Measurements from ENCODE around the gene CST1. TPM values are rescaled to one million over a fixed set of nuclear protein-coding genes. Genes with fewer than 3 reads are reported as not detected.
A peak's percentile ranks its signal among the peaks of the same experiment; 100 is the strongest.
"Not testable (repeated sequence)": the region's sequence is repeated elsewhere in the genome, so short reads cannot be mapped to it uniquely, and the experiment has no call there.

The CST1 gene, protein sequence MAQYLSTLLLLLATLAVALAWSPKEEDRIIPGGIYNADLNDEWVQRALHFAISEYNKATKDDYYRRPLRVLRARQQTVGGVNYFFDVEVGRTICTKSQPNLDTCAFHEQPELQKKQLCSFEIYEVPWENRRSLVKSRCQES
- 5.7 and 13.6 TPM in 2 replicates for total RNA-seq
- 10.8 and 12.8 TPM in 2 replicates for polyA plus RNA-seq

DNA sequence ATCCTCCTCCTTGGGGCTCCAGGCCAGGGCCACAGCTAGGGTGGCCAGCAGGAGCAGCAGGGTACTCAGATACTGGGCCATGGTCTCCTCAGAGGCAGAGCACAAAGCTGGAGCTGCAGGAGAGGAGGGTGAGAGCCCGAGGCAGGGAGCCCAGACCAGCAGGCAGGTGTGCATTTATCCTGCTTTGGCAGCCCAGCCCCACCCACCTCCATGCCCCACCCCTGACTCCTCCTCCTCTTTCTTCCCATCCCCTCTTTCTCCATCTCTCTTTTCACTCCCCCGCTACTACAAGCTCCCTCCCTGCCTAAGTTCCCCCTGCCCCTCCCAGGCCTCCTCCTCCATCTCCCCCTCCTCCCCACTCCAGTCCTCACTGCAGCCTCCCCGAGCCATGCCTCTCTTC, at the start of gene CST1:
TSS of gene CST1 (minus strand) at position 150 of the 400 bp plus-strand sequence. CDS start at position 81, 69 bp downstream.
- not testable (repeated sequence) for H3K9me3 ChIP-seq (ENCODE audit: low read depth); H3K4me3 ChIP-seq; H3K27ac ChIP-seq; H3K4me1 ChIP-seq (ENCODE audit: insufficient read depth); H3K36me3 ChIP-seq (replicated peaks; ENCODE audit: insufficient read depth, low read depth); DNase-seq (ENCODE audit: low spot score); H3K4me2 ChIP-seq; H3K27me3 ChIP-seq; H3K9me2 ChIP-seq (replicated peaks; ENCODE audit: insufficient read depth); H3K79me2 ChIP-seq; H2AFZ ChIP-seq; H4K20me1 ChIP-seq (ENCODE audit: insufficient read depth, poor library complexity, severe bottlenecking)
- 0% methylated on average over 1 of the region's 3 CpGs for WGBS (ENCODE audit: low lambda C conversion rate, missing lambda C conversion rate)

DNA sequence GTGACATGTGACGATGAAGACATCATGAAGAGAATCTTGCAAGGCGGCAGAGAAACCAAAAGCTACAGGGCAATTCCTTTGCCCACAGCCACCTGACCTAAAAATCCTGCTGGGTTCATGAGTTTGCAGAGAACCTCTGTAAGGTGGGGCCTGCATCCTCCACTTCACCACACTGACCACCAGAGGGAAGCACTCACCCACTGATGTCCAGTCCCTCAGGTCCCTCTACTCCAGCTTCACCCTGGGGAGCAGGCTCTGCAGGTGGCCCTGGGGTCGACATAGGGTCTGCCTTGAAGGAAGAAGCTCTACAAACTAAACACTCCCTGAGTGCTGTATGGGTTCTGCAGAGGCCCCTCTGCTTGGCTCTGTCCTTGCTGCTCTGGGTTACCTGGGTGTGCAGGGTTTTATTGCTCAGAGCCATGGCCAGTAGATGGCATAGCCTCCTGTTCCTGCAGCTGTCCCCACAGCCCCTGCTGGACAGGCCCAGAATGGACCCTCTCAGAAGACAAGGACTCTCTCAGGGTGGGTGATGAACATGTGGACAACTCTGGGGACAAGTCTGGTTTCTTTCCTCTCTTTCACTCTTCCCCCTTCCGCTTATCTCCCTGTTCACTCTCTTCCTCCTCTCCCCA, 48.6 kb upstream of the CST1 start:
- DNase-seq (ENCODE audit: low spot score) = peak; percentile 35
- not testable (repeated sequence) for H3K4me2 ChIP-seq; H3K27me3 ChIP-seq; H3K79me2 ChIP-seq; H2AFZ ChIP-seq; H3K9me3 ChIP-seq (ENCODE audit: low read depth); H4K20me1 ChIP-seq (ENCODE audit: insufficient read depth, poor library complexity, severe bottlenecking); H3K27ac ChIP-seq; H3K9me2 ChIP-seq (replicated peaks; ENCODE audit: insufficient read depth); H3K36me3 ChIP-seq (replicated peaks; ENCODE audit: insufficient read depth, low read depth); H3K4me3 ChIP-seq; H3K4me1 ChIP-seq (ENCODE audit: insufficient read depth)
- WGBS (ENCODE audit: low lambda C conversion rate, missing lambda C conversion rate) = 51% methylated on average over 4 of the region's 4 CpGs
- TF ChIP-seq, protein P1, sequence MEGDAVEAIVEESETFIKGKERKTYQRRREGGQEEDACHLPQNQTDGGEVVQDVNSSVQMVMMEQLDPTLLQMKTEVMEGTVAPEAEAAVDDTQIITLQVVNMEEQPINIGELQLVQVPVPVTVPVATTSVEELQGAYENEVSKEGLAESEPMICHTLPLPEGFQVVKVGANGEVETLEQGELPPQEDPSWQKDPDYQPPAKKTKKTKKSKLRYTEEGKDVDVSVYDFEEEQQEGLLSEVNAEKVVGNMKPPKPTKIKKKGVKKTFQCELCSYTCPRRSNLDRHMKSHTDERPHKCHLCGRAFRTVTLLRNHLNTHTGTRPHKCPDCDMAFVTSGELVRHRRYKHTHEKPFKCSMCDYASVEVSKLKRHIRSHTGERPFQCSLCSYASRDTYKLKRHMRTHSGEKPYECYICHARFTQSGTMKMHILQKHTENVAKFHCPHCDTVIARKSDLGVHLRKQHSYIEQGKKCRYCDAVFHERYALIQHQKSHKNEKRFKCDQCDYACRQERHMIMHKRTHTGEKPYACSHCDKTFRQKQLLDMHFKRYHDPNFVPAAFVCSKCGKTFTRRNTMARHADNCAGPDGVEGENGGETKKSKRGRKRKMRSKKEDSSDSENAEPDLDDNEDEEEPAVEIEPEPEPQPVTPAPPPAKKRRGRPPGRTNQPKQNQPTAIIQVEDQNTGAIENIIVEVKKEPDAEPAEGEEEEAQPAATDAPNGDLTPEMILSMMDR (IDR thresholded peaks at IDR 0.05; ENCODE audit: poor library complexity) = peak; percentile 56

DNA sequence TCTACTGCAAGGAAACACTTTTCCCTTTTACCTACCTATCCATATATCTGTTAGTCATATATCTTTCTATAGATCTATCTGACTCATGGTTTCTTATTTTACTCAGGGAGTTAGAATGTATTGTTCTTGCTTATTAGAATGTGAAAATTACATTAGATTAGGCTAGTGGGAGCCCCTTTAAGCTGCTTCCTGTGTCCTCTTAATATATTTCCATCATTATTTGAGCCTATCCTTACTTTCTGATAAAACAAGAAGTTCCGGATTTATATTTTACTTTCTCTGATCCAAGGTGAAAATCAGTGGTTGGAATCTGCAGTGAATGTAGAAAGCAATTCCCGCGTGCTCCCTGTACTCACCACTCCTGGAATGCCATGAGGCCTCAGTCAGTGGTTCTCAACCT, 44.8 kb upstream of the CST1 start:
- no peaks in the 10 kb centered on the region for H3K27me3 ChIP-seq
- 89% methylated on average over 3 of the region's 3 CpGs for WGBS (ENCODE audit: low lambda C conversion rate, missing lambda C conversion rate)
- H3K27ac ChIP-seq = no peak overlapping the region
- TF ChIP-seq, protein P1 (IDR thresholded peaks at IDR 0.05; ENCODE audit: poor library complexity) = no peak
- TF ChIP-seq EZH2phosphoT487 (IDR thresholded peaks at IDR 0.05; ENCODE audit: low read depth, severe bottlenecking, unreplicated experiment) = no peak
- TF ChIP-seq EZH2 (IDR thresholded peaks at IDR 0.05; ENCODE audit: borderline replicate concordance) = no peak
- no peaks in the 10 kb centered on the region for H3K9me2 ChIP-seq (replicated peaks; ENCODE audit: insufficient read depth)
- H2AFZ ChIP-seq = no peak overlapping the region
- no peaks in the 10 kb centered on the region for H4K20me1 ChIP-seq (ENCODE audit: insufficient read depth, poor library complexity, severe bottlenecking)
- H3K79me2 ChIP-seq = no peaks in the 10 kb centered on the region
- no peaks in the 10 kb centered on the region for H3K4me1 ChIP-seq (ENCODE audit: insufficient read depth)
- no peak overlapping the region for H3K4me2 ChIP-seq
- no peaks in the 10 kb centered on the region for H3K36me3 ChIP-seq (replicated peaks; ENCODE audit: insufficient read depth, low read depth)
- no peak for DNase-seq (ENCODE audit: low spot score)
- H3K4me3 ChIP-seq = no peak overlapping the region
- no peaks in the 10 kb centered on the region for H3K9me3 ChIP-seq (ENCODE audit: low read depth)

DNA sequence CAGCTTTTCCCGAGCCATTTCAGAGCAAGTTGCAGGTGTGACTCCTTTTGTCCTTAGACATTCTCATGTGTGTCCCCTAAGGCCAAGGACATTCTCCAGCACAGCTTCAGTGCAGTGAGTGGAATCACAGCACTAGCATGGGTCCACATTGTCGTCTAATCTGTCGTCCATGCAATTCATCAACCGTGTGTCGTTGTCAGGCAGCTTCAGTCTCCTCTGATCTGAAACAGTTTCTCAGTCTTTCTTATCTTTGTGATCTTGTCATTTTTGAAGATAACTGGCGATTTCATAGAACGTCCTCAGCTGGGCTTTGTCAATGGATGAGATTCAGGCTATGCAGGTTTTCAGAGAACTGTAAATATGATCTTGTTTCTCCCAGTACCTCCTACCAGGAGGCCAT, 44.1 kb upstream of the CST1 start:
- Histone ChIP-seq H3K36me3 (replicated peaks; ENCODE audit: insufficient read depth, low read depth) (no peaks in the 10 kb centered on the region), H3K4me2 (no peak overlapping the region), H2AFZ (no peak overlapping the region), H4K20me1 (ENCODE audit: insufficient read depth, poor library complexity, severe bottlenecking) (no peaks in the 10 kb centered on the region), H3K27me3 (no peaks in the 10 kb centered on the region), H3K9me3 (ENCODE audit: low read depth) (no peaks in the 10 kb centered on the region), H3K4me3 (no peak overlapping the region), H3K4me1 (ENCODE audit: insufficient read depth) (no peaks in the 10 kb centered on the region), H3K9me2 (replicated peaks; ENCODE audit: insufficient read depth) (no peaks in the 10 kb centered on the region), H3K79me2 (no peaks in the 10 kb centered on the region), H3K27ac (no peak overlapping the region)
- no peak for DNase-seq (ENCODE audit: low spot score)
- TF ChIP-seq, protein P1 (IDR thresholded peaks at IDR 0.05; ENCODE audit: poor library complexity) = no peak
- TF ChIP-seq EZH2phosphoT487 (IDR thresholded peaks at IDR 0.05; ENCODE audit: low read depth, severe bottlenecking, unreplicated experiment) (no peak), EZH2 (IDR thresholded peaks at IDR 0.05; ENCODE audit: borderline replicate concordance) (no peak)
- WGBS (ENCODE audit: low lambda C conversion rate, missing lambda C conversion rate) = 31% methylated on average over 7 of the region's 7 CpGs

All from hepatocyte (in vitro differentiated cells).